HepG2 (cell line): ENCODE measurements around the gene SEMA3C. TPM values are rescaled to one million over a fixed set of nuclear protein-coding genes. Genes with fewer than 3 reads are reported as not detected.

Experiments used
- ATAC-seq: fragments of 200-7000 bp; cut with Tn5 transposase; 3 replicates; pipeline ENCODE4 v1.9.1; 2020; ENCODE audit warnings: mild to moderate bottlenecking, moderate library complexity
- BruUV-seq: library from RNA; stranded (reverse); fragments of 400-500 nt; replicated peaks from 2 replicates; lab custom pipeline; 2021; lab: Mats Ljungman, UMichigan
- CTCF ChIA-PET: fragments of 300-600 bp; formaldehyde crosslinking; extraction: SDS; loops from one replicate; lab custom pipeline; 2021; ENCODE audit warnings: low total read pairs, inconsistent platforms, low intra/inter-chr PET ratio; lab: Yijun Ruan, JAX
- POLR2A ChIA-PET: fragments of 350-600 bp; sonication (Branson Sonifier 250); formaldehyde crosslinking; loops from one replicate; lab custom pipeline; 2020; ENCODE audit warnings: antibody characterized with exemption, inconsistent platforms; lab: Yijun Ruan, JAX
- DNase-seq: peaks from one replicate; pipeline ENCODE4 v3.0.0-alpha.2; 2015; ENCODE audit warnings: low spot score
- FAIRE-seq: peaks from 3 replicates; lab custom pipeline; 2011; peaks lifted over from hg19 to GRCh38; lab: Jason Lieb, UNC
- H2AFZ ChIP-seq: one replicate; pipeline ENCODE4 v1.6.1; 2011; ENCODE audit warnings: low read length, inconsistent platforms
- H3K27ac ChIP-seq: fragments of 300-600 bp; 3 replicates; pipeline ENCODE4 v1.8.0; 2011; ENCODE audit warnings: mixed run types, mild to moderate bottlenecking, mixed read lengths, low read length, inconsistent platforms; ENCODE audit not compliant: insufficient read depth; ENCODE audit errors: extremely low read length
- H3K27me3 ChIP-seq, 2 experiments: fragments of 200-600 bp in 1 of 2; 2 replicates in 1 of 2; 3 replicates in 1 of 2; pipeline versions ENCODE4 v1.6.0 to v1.8.0; 2011; ENCODE audit warnings: low read length in 2 of 2, mild to moderate bottlenecking in 2 of 2, moderate library complexity in 2 of 2, inconsistent platforms in 1 of 2; ENCODE audit not compliant: insufficient read depth in 2 of 2, control insufficient read depth in 1 of 2
- H3K36me3 ChIP-seq, 2 experiments: fragments of 200-600 bp in 1 of 2; replicated peaks in 1 of 2; 2 replicates in 1 of 2; 3 replicates in 1 of 2; pipeline versions ENCODE4 v1.5.1 to v1.8.0; 2011; ENCODE audit warnings: low read length in 2 of 2, inconsistent platforms in 1 of 2; ENCODE audit not compliant: insufficient read depth in 2 of 2, control insufficient read depth in 1 of 2
- H3K4me1 ChIP-seq: 2 replicates; pipeline ENCODE4 v1.5.1; 2012; ENCODE audit warnings: low read length, inconsistent platforms; ENCODE audit not compliant: insufficient read depth
- H3K4me2 ChIP-seq: 2 replicates; pipeline ENCODE4 v1.6.0; 2011; ENCODE audit warnings: low read depth, low read length, inconsistent platforms
- H3K4me3 ChIP-seq, 3 experiments: fragments of 200-600 bp in 1 of 3; sonication (generic), shearing (Covaris generic) in 1 of 3; replicated peaks in 1 of 3; 2 replicates each; pipeline ENCODE4 v1.5.1; 2011 to 2016; ENCODE audit warnings: low read length in 3 of 3, inconsistent platforms in 2 of 3, low read depth in 2 of 3, mild to moderate bottlenecking in 2 of 3, control low read depth in 1 of 3, mixed read lengths in 1 of 3; ENCODE audit not compliant: insufficient read depth in 1 of 3
- H3K79me2 ChIP-seq: one replicate; pipeline ENCODE4 v1.6.1; 2011; ENCODE audit warnings: low read length, inconsistent platforms; ENCODE audit not compliant: insufficient read depth
- H3K9ac ChIP-seq: 2 replicates; pipeline ENCODE4 v1.6.0; 2011; ENCODE audit warnings: mild to moderate bottlenecking, low read depth, low read length, inconsistent platforms; ENCODE audit not compliant: insufficient read depth
- H3K9me3 ChIP-seq: 2 replicates; pipeline ENCODE4 v1.5.1; 2012; ENCODE audit warnings: mild to moderate bottlenecking, low read length
- H4K20me1 ChIP-seq: 2 replicates; pipeline ENCODE4 v1.6.0; 2011; ENCODE audit warnings: inconsistent platforms, mild to moderate bottlenecking, low read length, moderate library complexity; ENCODE audit not compliant: insufficient read depth
- AHDC1 ChIP-seq: sonication (generic); formaldehyde crosslinking; IDR thresholded peaks from 2 replicates; pipeline ENCODE4 v1.5.1; 2020; ENCODE audit warnings: mild to moderate bottlenecking, missing genetic modification reagents, borderline replicate concordance
- CSRNP1 ChIP-seq: sonication (generic); formaldehyde crosslinking; IDR thresholded peaks from 2 replicates; pipeline ENCODE4 v1.8.1; 2023; ENCODE audit warnings: mild to moderate bottlenecking, missing genetic modification reagents
- HES4 ChIP-seq: sonication (generic); formaldehyde crosslinking; IDR thresholded peaks from 2 replicates; pipeline ENCODE4 v1.9.0; 2021; ENCODE audit warnings: mild to moderate bottlenecking, missing genetic modification reagents, borderline replicate concordance
- JARID2 ChIP-seq: sonication (generic); formaldehyde crosslinking; IDR thresholded peaks from 2 replicates; pipeline ENCODE4 v1.8.1; 2023; ENCODE audit warnings: missing genetic modification reagents, inconsistent platforms; ENCODE audit not compliant: insufficient replicate concordance
- KDM5A ChIP-seq: fragments of 200-600 bp; sonication (generic); IDR thresholded peaks from 2 replicates; pipeline ENCODE4 v1.7.0; 2018; ENCODE audit warnings: antibody characterized with exemption, mild to moderate bottlenecking, low read length, borderline replicate concordance
- PHF21A ChIP-seq: sonication (generic); formaldehyde crosslinking; IDR thresholded peaks from 2 replicates; pipeline ENCODE4 v1.5.0; 2020; ENCODE audit warnings: mild to moderate bottlenecking, missing genetic modification reagents
- SP4 ChIP-seq: sonication (generic); formaldehyde crosslinking; IDR thresholded peaks from 2 replicates; pipeline ENCODE4 v1.8.1; 2023; ENCODE audit warnings: mild to moderate bottlenecking, missing genetic modification reagents
- TBX3 ChIP-seq: fragments of 450-650 bp; IDR thresholded peaks from 2 replicates; pipeline ENCODE4 v1.6.1; 2017; ENCODE audit warnings: antibody characterized with exemption, mild to moderate bottlenecking, inconsistent platforms, borderline replicate concordance
- ZKSCAN8 ChIP-seq: IDR thresholded peaks from 2 replicates; pipeline ENCODE4 v1.6.1; 2016; ENCODE audit warnings: borderline replicate concordance, missing genetic modification reagents, missing compliant biosample characterization
- ZNF230 ChIP-seq: sonication (generic); formaldehyde crosslinking; IDR thresholded peaks from 2 replicates; pipeline ENCODE4 v1.4.0; 2020; ENCODE audit warnings: mild to moderate bottlenecking, missing genetic modification reagents
- ZNF343 ChIP-seq: sonication (generic); formaldehyde crosslinking; IDR thresholded peaks from 2 replicates; pipeline ENCODE4 v1.4.0; 2020; ENCODE audit warnings: mild to moderate bottlenecking, missing genetic modification reagents
- ZNF639 ChIP-seq: conservative IDR thresholded peaks from 2 replicates; pipeline ENCODE4 v1.6.1; 2018; ENCODE audit warnings: missing genetic modification reagents
- ZNF777 ChIP-seq: sonication (generic); formaldehyde crosslinking; IDR thresholded peaks from 2 replicates; pipeline ENCODE4 v1.4.0; 2020; ENCODE audit warnings: missing genetic modification reagents
- WGBS: methylation state at CpG from one replicate; pipeline ENCODE4 v1.1.6; 2017; ENCODE audit warnings: low lambda C conversion rate; 5-methylcytosine and 5-hydroxymethylcytosine counted together
- in situ Hi-C: cut with HindIII; loops from 2 replicates; pipeline ENCODE4 v1.10.0; 2017; ENCODE audit warnings: low pct_unique_long_range_greater_than_20kb; ENCODE audit not compliant: extremely low pct_ligation_motif_present
- intact Hi-C: fragments of 100-400 bp; cut with micrococcal nuclease; formaldehyde crosslinking; loops from one replicate; pipeline ENCODE4 v1.10.0; 2022; ENCODE audit not compliant: unreplicated experiment
- polyA plus RNA-seq, 8 experiments: library from polyadenylated mRNA; depleted of rRNA in 3 of 8; stranded (reverse) in 7 of 8; unstranded in 1 of 8; fragments of >200 nt; fragmentation: Illumina TruSeq in 4 of 8; extraction: Trizol in 4 of 8; gene quantifications; 2 replicates each; pipeline versions ENCODE4 v1.2.1 to v1.2.3, GENCODE V29; 2011 to 2016; ENCODE audit warnings: low read depth in 4 of 8, missing spikeins in 1 of 8, mixed read lengths in 1 of 8; ENCODE audit not compliant: insufficient read depth in 1 of 8
- total RNA-seq, 5 experiments: library from RNA; depleted of rRNA; stranded (reverse); fragments of >200 nt; fragmentation: Illumina TruSeq; extraction: Trizol; gene quantifications; 2 replicates each; pipeline ENCODE4 v1.2.3, GENCODE V29; 2016; ENCODE audit warnings: low read depth in 1 of 5

The SEMA3C gene
- total and polyA plus RNA-seq, 2 of the 13 experiments (the other 11 are each of a cell fraction or from before 2014, with no cell fraction given): 0.05 to 0.13 TPM

GRCh38 chr7:80922253-80923049, 3.6 kb upstream of the SEMA3C start (continued):
- no peak for TF ChIP-seq AHDC1 (CRISPR knock-in tag)
- TF ChIP-seq ZNF343 (CRISPR knock-in tag): no peak
- no peak for TF ChIP-seq TBX3

- ATAC-seq (no peak), FAIRE-seq (no peak), DNase-seq (no peak)
- in situ Hi-C loops (loop anchor here (10.0 to 25.0 kb wide), 2 partner anchors 334 to 541 kb away; no protein-coding TSS in a partner anchor), intact Hi-C loops (loop anchor here (10.0 kb wide), 1 partner anchor 554 kb away; no protein-coding TSS in a partner anchor)
- Histone ChIP-seq H4K20me1 (no peaks in the 10 kb centered on the region), H3K27ac (no peak overlapping the region), H3K36me3 (no peaks in the 10 kb centered on the region), H3K4me1 (peaks cover 23% of the 10 kb centered on the region), H3K9me3 (no peaks in the 10 kb centered on the region), H3K4me3 (no peak overlapping the region), H3K9ac (no peak overlapping the region), H3K4me2 (no peak overlapping the region), H3K79me2 (no peaks in the 10 kb centered on the region), H3K27me3 (peaks cover 0 to 10% of the 10 kb centered on the region in 2 experiments; a peak in 2 of 5 replicates), H2AFZ (no peak overlapping the region)
- CTCF ChIA-PET: interaction anchor here (1.5 kb wide), 1 partner anchor 336 kb away, joined by 5 read pairs; no protein-coding TSS in a partner anchor
- WGBS: 13% methylated on average over 3 of the region's 3 CpGs
- POLR2A ChIA-PET: no interaction called here
- BruUV-seq: no TSS peak
- no peak for TF ChIP-seq PHF21A (CRISPR knock-in tag)
- TF ChIP-seq ZNF777: no peak
- TF ChIP-seq ZNF230 (CRISPR knock-in tag): no peak
- TF ChIP-seq JARID2: no peak
- no peak for TF ChIP-seq ZKSCAN8 (CRISPR knock-in tag)
- TF ChIP-seq HES4 (CRISPR knock-in tag): no peak
- TF ChIP-seq CSRNP1 (CRISPR knock-in tag): no peak
- TF ChIP-seq ZNF639 (CRISPR knock-in tag): no peak
- no peak for TF ChIP-seq SP4 (CRISPR knock-in tag)
- no peak for TF ChIP-seq KDM5A
Measured at GRCh38 chr7:80921130-80921529, 2.3 kb upstream of the SEMA3C start.
